Measurements from ENCODE around the gene AZIN2.
"Not testable (repeated sequence)": the region's sequence is repeated elsewhere in the genome, so short reads cannot be mapped to it uniquely, and the experiment has no call there.

Gene AZIN2

DNA sequence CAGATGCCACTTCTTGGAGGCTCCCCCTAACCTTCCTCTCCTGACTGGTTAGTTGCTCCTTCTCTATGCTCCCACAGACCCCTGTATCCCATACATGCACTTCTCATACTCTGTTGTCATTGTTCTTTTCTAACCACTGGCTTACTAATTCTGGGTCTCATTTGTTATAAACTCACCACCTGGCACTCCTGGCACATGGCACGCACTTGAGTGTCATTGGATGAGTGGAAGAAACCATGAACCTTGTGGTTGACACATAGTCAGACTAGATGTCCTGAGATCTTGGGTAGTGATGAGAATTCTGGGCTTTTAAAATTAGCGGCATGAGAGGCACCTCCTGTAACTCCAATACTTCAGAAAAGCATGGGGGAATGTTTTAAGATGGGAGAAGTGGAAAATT, 51.6 kb downstream of the AZIN2 start:
- no peak overlapping the region for H2AK5ac ChIP-seq (ENCODE audit: low read length, severe bottlenecking)
- H4K91ac ChIP-seq (ENCODE audit: low read length), result no peak overlapping the region
- H3K9ac ChIP-seq (ENCODE audit: low read length), result no peak overlapping the region
- no peak overlapping the region for H3K27ac ChIP-seq (ENCODE audit: low read length, poor library complexity, severe bottlenecking)
- WGBS, result 88% methylated on average over 1 of the region's 2 CpGs
- H3K18ac ChIP-seq (ENCODE audit: low read depth in 1 of 2, low read length in 2 of 2), result no peak overlapping the region
- H3K4me1 ChIP-seq (ENCODE audit: control insufficient read depth, insufficient read depth, low read depth, low read length), result no peaks in the 10 kb centered on the region
- H3K4me3 ChIP-seq (ENCODE audit: insufficient read depth in 1 of 2, low read depth in 1 of 2, low read length in 2 of 2), result no peak overlapping the region
- H2BK120ac ChIP-seq (ENCODE audit: low read depth, low read length), result no peak overlapping the region
- no peak overlapping the region for H3K4me2 ChIP-seq (ENCODE audit: low read length, poor library complexity, severe bottlenecking)
- H3K4ac ChIP-seq (ENCODE audit: low read depth in 1 of 2, low read length in 2 of 2), result no peak overlapping the region
- no peak overlapping the region for H2BK15ac ChIP-seq (ENCODE audit: low read depth, poor library complexity, severe bottlenecking)
- no peak overlapping the region for H2BK5ac ChIP-seq (ENCODE audit: low read depth, low read length, poor library complexity, severe bottlenecking)
- DNase-seq, result no peak
- H2AFZ ChIP-seq (ENCODE audit: low read depth, low read length), result no peak overlapping the region
- no peak overlapping the region for H3K23ac ChIP-seq (ENCODE audit: low read length in 2 of 2)
- H3K9me3 ChIP-seq (ENCODE audit: control insufficient read depth, low read length), result no peaks in the 10 kb centered on the region
- H3K14ac ChIP-seq (ENCODE audit: low read length in 2 of 2), result no peak overlapping the region
- H4K8ac ChIP-seq (ENCODE audit: low read length), result no peak overlapping the region
- H3K27me3 ChIP-seq (ENCODE audit: control insufficient read depth in 1 of 2, insufficient read depth in 1 of 2, low read length in 2 of 2), result peaks cover 0 to 4% of the 10 kb centered on the region in 2 experiments
- H3K36me3 ChIP-seq (ENCODE audit: control insufficient read depth in 1 of 2, insufficient read depth in 2 of 2, low read depth in 1 of 2, low read length in 2 of 2), result peaks cover 0 to 10% of the 10 kb centered on the region in 2 experiments
- no peaks in the 10 kb centered on the region for H3K79me1 ChIP-seq (replicated peaks; ENCODE audit: low read length, poor library complexity, severe bottlenecking)
- H2BK12ac ChIP-seq (ENCODE audit: low read length in 2 of 2), result no peak overlapping the region

DNA sequence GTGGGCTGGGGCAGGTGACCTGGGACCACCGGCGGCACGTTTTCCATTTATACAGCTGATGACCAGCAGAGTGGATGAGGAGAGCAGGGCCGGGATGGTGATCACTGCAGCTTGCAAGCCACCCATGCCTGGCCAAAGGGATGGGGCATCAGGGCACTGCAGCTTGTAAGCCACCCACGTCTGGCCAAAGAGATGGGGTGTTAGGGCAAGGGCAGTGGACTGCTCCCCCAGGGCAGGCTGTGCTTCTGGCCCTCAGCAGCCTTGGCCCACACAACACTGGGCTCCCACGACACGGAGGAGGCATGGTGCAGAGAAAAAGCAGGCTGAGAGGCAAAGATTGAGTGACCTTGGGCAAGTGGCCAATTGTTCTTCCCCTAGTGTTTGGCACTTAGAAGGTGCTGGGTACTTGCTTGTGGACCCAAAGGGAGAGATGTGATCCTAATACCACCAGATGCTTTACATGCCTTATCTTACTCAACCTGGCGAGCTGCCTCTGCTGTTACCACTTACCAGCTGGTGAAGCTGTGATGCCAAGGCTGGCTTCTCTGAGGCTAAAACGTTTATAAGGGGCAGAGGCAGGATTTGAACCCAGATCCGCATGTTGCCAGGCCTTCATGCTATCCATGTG, 52.6 kb downstream of the AZIN2 start:
- H2AFZ ChIP-seq (ENCODE audit: low read depth, low read length), result no peak overlapping the region
- no peak overlapping the region for H3K4me2 ChIP-seq (ENCODE audit: low read length, poor library complexity, severe bottlenecking)
- DNase-seq, result no peak
- peak overlapping the region; percentile 8 for H4K91ac ChIP-seq (ENCODE audit: low read length)
- WGBS, result 83% methylated on average over 10 of the region's 10 CpGs
- no peaks in the 10 kb centered on the region for H3K9me3 ChIP-seq (ENCODE audit: control insufficient read depth, low read length)
- H3K36me3 ChIP-seq (ENCODE audit: control insufficient read depth in 1 of 2, insufficient read depth in 2 of 2, low read depth in 1 of 2, low read length in 2 of 2), result peaks cover 0 to 10% of the 10 kb centered on the region in 2 experiments
- H3K18ac ChIP-seq (ENCODE audit: low read depth in 1 of 2, low read length in 2 of 2), result no peak overlapping the region
- no peak overlapping the region for H2BK15ac ChIP-seq (ENCODE audit: low read depth, poor library complexity, severe bottlenecking)
- H3K27me3 ChIP-seq (ENCODE audit: control insufficient read depth in 1 of 2, insufficient read depth in 1 of 2, low read length in 2 of 2), result peaks cover 0 to 6% of the 10 kb centered on the region in 2 experiments
- no peak overlapping the region for H3K27ac ChIP-seq (ENCODE audit: low read length, poor library complexity, severe bottlenecking)
- no peak overlapping the region for H2BK120ac ChIP-seq (ENCODE audit: low read depth, low read length)
- H3K4me1 ChIP-seq (ENCODE audit: control insufficient read depth, insufficient read depth, low read depth, low read length), result peaks cover 3% of the 10 kb centered on the region
- H3K14ac ChIP-seq (ENCODE audit: low read length in 2 of 2), result no peak overlapping the region
- H3K23ac ChIP-seq (ENCODE audit: low read length in 2 of 2), result no peak overlapping the region
- no peak overlapping the region for H2BK5ac ChIP-seq (ENCODE audit: low read depth, low read length, poor library complexity, severe bottlenecking)
- no peak overlapping the region for H3K4ac ChIP-seq (ENCODE audit: low read depth in 1 of 2, low read length in 2 of 2)
- H3K4me3 ChIP-seq (ENCODE audit: insufficient read depth in 1 of 2, low read depth in 1 of 2, low read length in 2 of 2), result no peak overlapping the region
- H4K8ac ChIP-seq (ENCODE audit: low read length), result no peak overlapping the region
- H2AK5ac ChIP-seq (ENCODE audit: low read length, severe bottlenecking), result no peak overlapping the region
- H2BK12ac ChIP-seq (ENCODE audit: low read length in 2 of 2), result no peak overlapping the region
- no peaks in the 10 kb centered on the region for H3K79me1 ChIP-seq (replicated peaks; ENCODE audit: low read length, poor library complexity, severe bottlenecking)
- no peak overlapping the region for H3K9ac ChIP-seq (ENCODE audit: low read length)

DNA sequence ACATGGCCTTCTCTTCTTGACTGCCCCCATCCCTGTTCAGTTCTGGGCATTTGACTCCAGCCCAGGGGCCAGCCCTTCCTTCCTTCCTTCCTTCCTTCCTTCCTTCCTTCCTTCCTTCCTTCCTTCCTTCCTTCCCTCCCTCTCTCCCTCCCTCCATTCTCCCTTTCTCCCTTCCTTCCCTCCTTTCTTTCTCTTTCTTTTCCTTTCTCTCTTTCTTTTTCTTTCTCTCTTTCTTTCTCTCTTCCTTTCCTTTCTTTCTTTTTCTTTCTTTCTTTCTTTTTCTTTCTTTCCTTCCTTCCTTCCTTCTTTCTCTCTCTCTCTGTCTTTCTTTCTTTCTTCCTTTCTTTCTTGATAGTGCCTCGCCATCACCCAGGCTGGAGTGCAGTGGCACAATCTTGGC, 55.1 kb downstream of the AZIN2 start:
- not testable (repeated sequence) for H3K4ac ChIP-seq (ENCODE audit: low read depth in 1 of 2, low read length in 2 of 2); H3K27ac ChIP-seq (ENCODE audit: low read length, poor library complexity, severe bottlenecking); H3K4me3 ChIP-seq (ENCODE audit: insufficient read depth in 1 of 2, low read depth in 1 of 2, low read length in 2 of 2); H2BK12ac ChIP-seq (ENCODE audit: low read length in 2 of 2); H2BK15ac ChIP-seq (ENCODE audit: low read depth, poor library complexity, severe bottlenecking); H3K9ac ChIP-seq (ENCODE audit: low read length); H3K36me3 ChIP-seq (ENCODE audit: control insufficient read depth in 1 of 2, insufficient read depth in 2 of 2, low read depth in 1 of 2, low read length in 2 of 2); H3K79me1 ChIP-seq (replicated peaks; ENCODE audit: low read length, poor library complexity, severe bottlenecking); H2BK120ac ChIP-seq (ENCODE audit: low read depth, low read length); H2AK5ac ChIP-seq (ENCODE audit: low read length, severe bottlenecking); H4K8ac ChIP-seq (ENCODE audit: low read length); H2BK5ac ChIP-seq (ENCODE audit: low read depth, low read length, poor library complexity, severe bottlenecking); H3K9me3 ChIP-seq (ENCODE audit: control insufficient read depth, low read length); H3K4me2 ChIP-seq (ENCODE audit: low read length, poor library complexity, severe bottlenecking); H2AFZ ChIP-seq (ENCODE audit: low read depth, low read length); H3K14ac ChIP-seq (ENCODE audit: low read length in 2 of 2); H4K91ac ChIP-seq (ENCODE audit: low read length); H3K23ac ChIP-seq (ENCODE audit: low read length in 2 of 2); H3K27me3 ChIP-seq (ENCODE audit: control insufficient read depth in 1 of 2, insufficient read depth in 1 of 2, low read length in 2 of 2); DNase-seq; H3K18ac ChIP-seq (ENCODE audit: low read depth in 1 of 2, low read length in 2 of 2)
- 100% methylated on average over 1 of the region's 1 CpG for WGBS
- peaks cover 10% of the 10 kb centered on the region for H3K4me1 ChIP-seq (ENCODE audit: control insufficient read depth, insufficient read depth, low read depth, low read length)

DNA sequence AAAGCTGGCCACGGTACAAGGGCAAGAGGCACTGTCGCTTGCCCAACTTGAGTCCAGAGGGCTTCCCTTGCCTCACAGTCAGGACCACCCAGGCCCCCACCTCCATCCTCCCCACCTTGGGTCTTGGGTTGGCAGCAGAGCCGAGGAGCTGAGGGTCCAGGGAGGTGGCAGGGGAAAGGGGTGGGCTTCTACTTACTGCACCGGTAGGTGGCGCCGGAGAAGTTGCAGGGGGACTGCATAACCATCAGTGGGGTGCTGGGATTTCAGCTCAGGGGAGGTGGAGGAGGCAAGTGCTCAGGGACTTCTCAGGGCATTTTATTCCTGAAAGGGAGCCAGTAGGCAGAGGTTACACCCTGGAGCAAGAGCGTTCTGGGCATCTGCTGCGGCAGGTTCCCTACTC, 56.8 kb downstream of the AZIN2 start:
- Histone ChIP-seq H3K79me1 (replicated peaks; ENCODE audit: low read length, poor library complexity, severe bottlenecking) (peaks cover 5% of the 10 kb centered on the region), H3K4ac (ENCODE audit: low read depth in 1 of 2, low read length in 2 of 2) (no peak overlapping the region), H3K18ac (ENCODE audit: low read depth in 1 of 2, low read length in 2 of 2) (no peak overlapping the region), H2AK5ac (ENCODE audit: low read length, severe bottlenecking) (no peak overlapping the region), H3K9me3 (ENCODE audit: control insufficient read depth, low read length) (no peaks in the 10 kb centered on the region), H3K4me3 (ENCODE audit: insufficient read depth in 1 of 2, low read depth in 1 of 2, low read length in 2 of 2) (no peak overlapping the region), H3K23ac (ENCODE audit: low read length in 2 of 2) (no peak overlapping the region), H3K27ac (ENCODE audit: low read length, poor library complexity, severe bottlenecking) (no peak overlapping the region), H2BK120ac (ENCODE audit: low read depth, low read length) (no peak overlapping the region), H2BK12ac (ENCODE audit: low read length in 2 of 2) (no peak overlapping the region), H3K14ac (ENCODE audit: low read length in 2 of 2) (no peak overlapping the region), H3K36me3 (ENCODE audit: control insufficient read depth in 1 of 2, insufficient read depth in 2 of 2, low read depth in 1 of 2, low read length in 2 of 2) (peaks cover 0 to 15% of the 10 kb centered on the region in 2 experiments), H4K8ac (ENCODE audit: low read length) (no peak overlapping the region), H2BK15ac (ENCODE audit: low read depth, poor library complexity, severe bottlenecking) (no peak overlapping the region), H4K91ac (ENCODE audit: low read length) (no peak overlapping the region), H3K27me3 (ENCODE audit: control insufficient read depth in 1 of 2, insufficient read depth in 1 of 2, low read length in 2 of 2) (peaks cover 0 to 6% of the 10 kb centered on the region in 2 experiments), H2AFZ (ENCODE audit: low read depth, low read length) (no peak overlapping the region), H3K4me2 (ENCODE audit: low read length, poor library complexity, severe bottlenecking) (no peak overlapping the region), H2BK5ac (ENCODE audit: low read depth, low read length, poor library complexity, severe bottlenecking) (no peak overlapping the region), H3K4me1 (ENCODE audit: control insufficient read depth, insufficient read depth, low read depth, low read length) (peaks cover 17% of the 10 kb centered on the region), H3K9ac (ENCODE audit: low read length) (no peak overlapping the region)
- peak; percentile 40 for DNase-seq
- WGBS, result 21% methylated on average over 6 of the region's 8 CpGs

Data from mesenchymal stem cell (in vitro differentiated cells and primary cell).